HEK293 (cell line): Measurements from ENCODE around the gene GPR83.

ENCODE experiments used
- CTCF ChIA-PET: fragments of 350-600 bp; formaldehyde crosslinking; extraction: SDS; loops from one replicate; lab custom pipeline; 2021; ENCODE audit warnings: antibody characterized with exemption; lab: Yijun Ruan, JAX
- POLR2A ChIA-PET: fragments of 300-600 bp; formaldehyde crosslinking; extraction: SDS; loops from one replicate; lab custom pipeline; 2020; ENCODE audit warnings: antibody characterized with exemption, inconsistent platforms; lab: Yijun Ruan, JAX
- H3K27ac ChIP-seq: fragments of 200-500 bp; sonication (Bioruptor generic); 2 replicates; pipeline ENCODE4 v1.5.1; 2014; ENCODE audit warnings: low read depth, low read length, control low read depth, inconsistent platforms; ENCODE audit errors: extremely low read depth
- H3K36me3 ChIP-seq, 2 experiments: fragments of 200-500 bp in 1 of 2; sonication (Bioruptor generic) in 1 of 2; 1 replicate in 1 of 2; 2 replicates in 1 of 2; pipeline ENCODE4 v1.5.1; 2014 to 2017; ENCODE audit warnings: inconsistent platforms in 2 of 2, low read length in 2 of 2; ENCODE audit not compliant: control insufficient read depth in 2 of 2, insufficient read depth in 1 of 2
- H3K4me1 ChIP-seq: fragments of 200-500 bp; sonication (Bioruptor generic); 2 replicates; pipeline ENCODE4 v1.5.1; 2014; ENCODE audit warnings: mild to moderate bottlenecking, low read length, inconsistent platforms; ENCODE audit not compliant: control insufficient read depth, insufficient read depth
- H3K4me3 ChIP-seq: 2 replicates; pipeline ENCODE4 v1.5.1; 2011; ENCODE audit warnings: low read depth, mild to moderate bottlenecking, control low read depth, low read length, moderate library complexity
- H3K9me3 ChIP-seq: fragments of 200-500 bp; sonication (Bioruptor generic); 2 replicates; pipeline ENCODE4 v1.5.1; 2014; ENCODE audit warnings: low read depth, low read length, inconsistent platforms; ENCODE audit not compliant: control insufficient read depth, insufficient read depth
- GLIS1 ChIP-seq: fragments of 450-650 bp; formaldehyde crosslinking; IDR thresholded peaks from 2 replicates; pipeline ENCODE4 v1.5.1; 2016; ENCODE audit warnings: missing biosample characterization, missing genetic modification characterization
- GLIS2 ChIP-seq: fragments of 450-650 bp; formaldehyde crosslinking; IDR thresholded peaks from 2 replicates; pipeline ENCODE4 v1.5.1; 2016; ENCODE audit warnings: missing biosample characterization, missing genetic modification characterization
- IKZF3 ChIP-seq: fragments of 450-650 bp; IDR thresholded peaks from 2 replicates; pipeline ENCODE4 v1.5.0; 2018; ENCODE audit warnings: missing biosample characterization, mild to moderate bottlenecking, missing genetic modification characterization, moderate library complexity
- PRDM10 ChIP-seq: fragments of 450-650 bp; formaldehyde crosslinking; IDR thresholded peaks from 2 replicates; pipeline ENCODE4 v1.5.1; 2016; ENCODE audit warnings: missing biosample characterization, missing genetic modification characterization
- PRDM2 ChIP-seq: fragments of 450-650 bp; formaldehyde crosslinking; IDR thresholded peaks from 2 replicates; pipeline ENCODE4 v1.5.1; 2016; ENCODE audit warnings: missing biosample characterization, missing genetic modification characterization, borderline replicate concordance
- SCRT1 ChIP-seq: fragments of 450-650 bp; formaldehyde crosslinking; IDR thresholded peaks from 2 replicates; pipeline ENCODE4 v1.5.1; 2016; ENCODE audit warnings: missing biosample characterization, missing genetic modification characterization, borderline replicate concordance
- SP3 ChIP-seq: fragments of 450-650 bp; formaldehyde crosslinking; IDR thresholded peaks from 2 replicates; pipeline ENCODE4 v1.5.1; 2016; ENCODE audit warnings: missing biosample characterization, missing genetic modification characterization
- TRIM28 ChIP-seq: IDR thresholded peaks from 2 replicates; pipeline ENCODE4 v1.6.1; 2011; ENCODE audit warnings: low read length, control low read depth, borderline replicate concordance
- ZFHX2 ChIP-seq: fragments of 450-650 bp; formaldehyde crosslinking; conservative IDR thresholded peaks from 2 replicates; pipeline ENCODE4 v1.5.1; 2016; ENCODE audit warnings: missing biosample characterization, missing genetic modification characterization
- ZNF174 ChIP-seq: fragments of 450-650 bp; formaldehyde crosslinking; IDR thresholded peaks from 2 replicates; pipeline ENCODE4 v1.5.0; 2017; ENCODE audit warnings: missing biosample characterization, mild to moderate bottlenecking, missing genetic modification characterization
- ZNF2 ChIP-seq: fragments of 450-650 bp; formaldehyde crosslinking; IDR thresholded peaks from 2 replicates; pipeline ENCODE4 v1.5.1; 2016; ENCODE audit warnings: missing biosample characterization, missing genetic modification characterization
- ZNF366 ChIP-seq: fragments of 450-650 bp; formaldehyde crosslinking; conservative IDR thresholded peaks from 2 replicates; pipeline ENCODE4 v1.5.1; 2016; ENCODE audit warnings: missing biosample characterization, missing genetic modification characterization
- ZNF37A ChIP-seq: fragments of 450-650 bp; IDR thresholded peaks from 2 replicates; pipeline ENCODE4 v1.5.1; 2018; ENCODE audit warnings: missing biosample characterization, missing genetic modification characterization
- ZNF391 ChIP-seq: fragments of 450-650 bp; formaldehyde crosslinking; IDR thresholded peaks from 2 replicates; pipeline ENCODE4 v1.5.1; 2016; ENCODE audit warnings: low read depth, missing biosample characterization, missing genetic modification characterization, borderline replicate concordance
- ZNF513 ChIP-seq: fragments of 450-650 bp; IDR thresholded peaks from 2 replicates; pipeline ENCODE4 v1.5.1; 2018; ENCODE audit warnings: missing biosample characterization, missing genetic modification characterization
- ZNF555 ChIP-seq: fragments of 450-650 bp; formaldehyde crosslinking; conservative IDR thresholded peaks from 2 replicates; pipeline ENCODE4 v1.5.1; 2017; ENCODE audit warnings: missing biosample characterization, mild to moderate bottlenecking, missing genetic modification characterization, inconsistent platforms
- ZNF610 ChIP-seq: fragments of 450-650 bp; formaldehyde crosslinking; IDR thresholded peaks from 2 replicates; pipeline ENCODE4 v1.5.1; 2016; ENCODE audit warnings: missing biosample characterization, missing genetic modification characterization, borderline replicate concordance
- ZNF645 ChIP-seq: fragments of 450-650 bp; formaldehyde crosslinking; IDR thresholded peaks from 2 replicates; pipeline ENCODE4; 2016; ENCODE audit warnings: missing biosample characterization, missing genetic modification characterization
- ZNF776 ChIP-seq: fragments of 450-650 bp; formaldehyde crosslinking; IDR thresholded peaks from 2 replicates; pipeline ENCODE4 v1.5.0; 2017; ENCODE audit warnings: missing biosample characterization, missing genetic modification characterization, borderline replicate concordance
- ZSCAN23 ChIP-seq: fragments of 450-650 bp; formaldehyde crosslinking; IDR thresholded peaks from 2 replicates; pipeline ENCODE4 v1.5.1; 2016; ENCODE audit warnings: missing biosample characterization, missing genetic modification characterization
- ZSCAN4 ChIP-seq: fragments of 450-650 bp; formaldehyde crosslinking; IDR thresholded peaks from 2 replicates; pipeline ENCODE4 v1.5.1; 2017; ENCODE audit warnings: missing biosample characterization, missing genetic modification characterization

GPR83 gene

GRCh38 chr11:94449029-94449428 is 47.8 kb upstream of the GPR83 start:
- TF ChIP-seq ZNF366 (no peak), ZNF776 (tag by site-specific recombination) (no peak), GLIS2 (tag by site-specific recombination) (no peak), ZSCAN4 (tag by site-specific recombination) (no peak), GLIS1 (no peak)
- Histone ChIP-seq H3K9me3 (no peaks in the 10 kb centered on the region), H3K27ac (no peak overlapping the region), H3K4me1 (no peaks in the 10 kb centered on the region), H3K36me3 (peaks cover 14 to 45% of the 10 kb centered on the region in 2 experiments; a peak in 2 of 3 replicates), H3K4me3 (no peak overlapping the region)
- POLR2A ChIA-PET = no interaction called here
- CTCF ChIA-PET = interaction anchor here (0.6 kb wide), 1 partner anchor 72 kb away, joined by 3 read pairs; no protein-coding TSS in a partner anchor

GRCh38 chr11:94447149-94447548 is 45.9 kb upstream of the GPR83 start:
- CTCF ChIA-PET = no interaction called here

GRCh38 chr11:94445641-94446040 is 44.4 kb upstream of the GPR83 start:
- ChIA-PET CTCF (interaction anchor here (1.2 kb wide), 1 partner anchor 551 kb away, joined by 3 read pairs; no protein-coding TSS in a partner anchor), POLR2A (no interaction called here)
- H3K9me3 ChIP-seq = no peaks in the 10 kb centered on the region
- H3K4me1 ChIP-seq = no peaks in the 10 kb centered on the region
- no peak overlapping the region for H3K4me3 ChIP-seq
- H3K27ac ChIP-seq = no peak overlapping the region
- H3K36me3 ChIP-seq = peaks cover 17 to 61% of the 10 kb centered on the region in 2 experiments; a peak in 2 of 3 replicates
- TF ChIP-seq ZNF391 (tag by site-specific recombination) = no peak
- TF ChIP-seq PRDM10 = no peak
- no peak for TF ChIP-seq ZFHX2 (tag by site-specific recombination)
- TF ChIP-seq PRDM2 (tag by site-specific recombination) = no peak
- TF ChIP-seq ZNF37A (tag by site-specific recombination) = no peak
- TF ChIP-seq ZNF645 (tag by site-specific recombination) = no peak
- no peak for TF ChIP-seq TRIM28
- no peak for TF ChIP-seq ZNF776 (tag by site-specific recombination)

More at GRCh38 chr11:94447149-94447548, 45.9 kb upstream of the GPR83 start:
- Histone ChIP-seq H3K4me3 (no peak overlapping the region), H3K9me3 (no peaks in the 10 kb centered on the region), H3K27ac (no peak overlapping the region), H3K4me1 (no peaks in the 10 kb centered on the region), H3K36me3 (peaks cover 17 to 52% of the 10 kb centered on the region in 2 experiments; a peak in 2 of 3 replicates)
- TF ChIP-seq SCRT1 (tag by site-specific recombination) = no peak
- no peak for TF ChIP-seq ZNF174 (tag by site-specific recombination)
- TF ChIP-seq SP3 (tag by site-specific recombination) = no peak
- TF ChIP-seq IKZF3 (tag by site-specific recombination) = no peak
- no peak for TF ChIP-seq ZNF555
- TF ChIP-seq ZNF2 = no peak
- no peak for TF ChIP-seq ZNF513 (tag by site-specific recombination)
- TF ChIP-seq ZNF610 (tag by site-specific recombination) = no peak
- no peak for TF ChIP-seq ZSCAN23 (tag by site-specific recombination)
- POLR2A ChIA-PET = no interaction called here
